Central memory CD4-positive, alpha-beta T cell (primary cell): ENCODE measurements around the gene KIF15.
"Not testable (repeated sequence)": the region's sequence is repeated elsewhere in the genome, so short reads cannot be mapped to it uniquely, and the experiment has no call there.

Experiments
- DNase-seq: peaks from one replicate; pipeline ENCODE4 v3.0.0; 2022

KIF15 gene

DNA sequence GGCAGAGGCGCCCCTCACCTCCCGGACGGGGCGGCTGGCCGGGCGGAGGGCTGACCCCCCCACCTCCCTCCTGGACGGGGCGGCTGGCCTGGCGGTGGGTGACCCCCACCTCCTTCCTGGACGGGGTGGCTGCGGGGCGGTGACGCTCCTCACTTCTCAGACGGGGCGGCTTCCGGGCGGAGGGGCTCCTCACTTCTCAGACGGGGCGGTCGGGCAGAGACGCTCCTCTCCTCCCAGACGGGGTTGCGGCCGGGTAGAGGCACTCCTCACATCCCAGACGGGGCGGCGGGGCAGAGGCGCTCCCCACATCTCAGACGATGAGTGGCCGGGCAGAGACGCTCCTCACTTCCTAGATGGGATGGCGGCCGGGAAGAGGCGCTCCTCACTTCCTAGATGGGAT, 59.6 kb downstream of the KIF15 start:
- DNase-seq, result not testable (repeated sequence)

DNA sequence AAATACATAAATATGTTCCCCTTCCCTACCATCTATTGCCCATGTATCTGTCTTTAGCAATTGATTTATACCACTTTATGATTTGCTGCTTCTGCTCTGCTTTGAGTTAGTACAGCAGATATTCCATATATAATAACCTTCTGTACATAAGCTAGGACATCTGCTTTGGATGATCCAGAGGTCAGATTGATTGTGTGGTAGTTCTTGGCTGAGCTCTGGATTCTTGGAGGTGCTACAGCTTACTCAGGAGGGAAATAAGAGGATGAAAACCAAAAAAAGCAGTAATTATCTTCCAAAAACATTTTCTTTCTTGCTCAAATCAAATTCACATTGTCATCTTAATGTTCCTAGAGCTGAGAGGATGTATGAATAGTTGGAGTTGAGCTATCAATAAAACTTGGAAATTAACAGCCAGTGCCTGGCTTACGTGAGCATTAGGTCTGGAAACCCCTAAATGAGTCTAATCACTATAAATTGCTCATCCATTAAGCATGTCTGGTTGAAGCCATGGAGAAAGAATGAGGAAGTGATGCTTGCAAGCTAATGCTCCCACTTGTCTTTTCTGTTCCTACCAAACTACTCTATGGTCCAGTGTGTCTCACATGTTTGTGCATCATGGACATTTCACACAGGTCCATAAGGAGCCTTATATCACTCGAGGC, 63.8 kb downstream of the KIF15 start:
- DNase-seq, result no peak

DNA sequence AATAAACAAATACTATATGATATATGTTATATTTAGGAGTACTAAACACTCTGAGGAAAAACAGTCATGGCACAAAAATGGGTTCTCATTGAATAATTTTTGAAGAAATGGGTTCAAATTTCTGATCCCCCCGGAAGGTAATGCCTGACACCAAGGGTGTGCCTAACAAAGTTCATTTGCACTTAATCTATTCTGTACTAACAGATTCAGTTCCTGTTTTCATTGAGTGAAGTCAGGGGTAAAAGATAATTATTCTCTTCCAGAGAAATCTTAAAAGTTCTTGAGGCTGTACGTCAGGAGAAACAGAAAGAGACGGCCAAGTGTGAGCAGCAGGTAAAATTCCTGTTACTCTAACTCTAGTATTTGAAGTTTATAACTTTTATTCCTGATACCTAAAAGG, 65.6 kb downstream of the KIF15 start:
- DNase-seq, result no peak

DNA sequence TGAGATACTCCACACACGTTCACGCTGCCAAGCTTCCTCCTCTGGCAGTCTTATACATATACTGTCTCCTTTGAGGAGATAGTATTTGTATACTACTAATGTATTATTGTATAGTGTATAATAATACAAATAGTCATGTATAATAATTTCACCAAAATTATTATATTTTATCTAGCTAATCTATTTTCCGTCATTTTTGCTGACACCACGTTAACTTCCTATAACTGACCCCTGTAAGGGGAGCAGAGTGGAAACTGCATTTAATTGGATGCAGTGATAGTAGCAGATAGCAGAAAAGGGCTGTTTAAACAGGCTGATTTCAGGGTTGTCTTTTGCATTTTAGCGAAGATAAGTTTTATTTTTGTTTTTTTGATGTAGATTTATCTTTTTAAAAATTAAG, 69.6 kb downstream of the KIF15 start:
- no peak for DNase-seq

DNA sequence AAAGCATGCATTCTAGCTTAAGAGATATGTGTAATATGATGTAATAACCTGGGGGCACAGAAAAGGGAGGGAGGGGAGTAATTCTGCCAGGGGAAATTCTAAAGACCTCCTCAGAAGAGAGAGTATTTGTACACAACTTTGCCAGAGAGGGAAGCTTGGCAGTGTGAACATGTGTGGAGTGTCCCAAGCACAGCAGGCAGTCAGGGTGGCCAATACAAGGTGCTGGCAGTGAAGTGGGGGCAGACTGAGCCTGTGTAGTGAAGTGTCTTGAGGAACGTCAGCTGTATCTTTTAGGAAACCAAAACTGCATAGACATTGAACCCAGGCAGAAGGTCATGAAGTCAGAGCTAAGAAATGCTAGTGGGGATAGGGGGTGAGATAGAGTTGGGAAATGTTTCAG, 70.4 kb downstream of the KIF15 start:
- DNase-seq, result no peak

DNA sequence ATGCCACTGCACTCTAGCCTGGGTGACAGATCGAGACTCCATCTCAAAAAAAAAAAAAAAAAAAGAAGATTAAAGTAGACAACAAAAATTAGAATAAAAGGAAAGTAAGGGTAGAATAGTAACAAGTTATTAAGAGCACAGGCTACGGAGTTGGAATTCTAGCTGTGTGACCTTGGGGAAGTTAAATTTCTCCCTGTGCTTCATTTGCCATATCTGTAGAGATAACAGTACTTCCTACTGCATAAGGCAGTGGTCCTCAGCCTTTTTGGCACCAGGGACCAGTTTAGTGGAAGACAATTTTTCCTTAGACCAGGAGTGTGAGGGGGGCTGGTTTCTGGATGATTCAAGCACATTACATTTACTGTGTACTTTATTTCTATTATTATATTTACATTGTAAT, 71.4 kb downstream of the KIF15 start:
- DNase-seq, result no peak

DNA sequence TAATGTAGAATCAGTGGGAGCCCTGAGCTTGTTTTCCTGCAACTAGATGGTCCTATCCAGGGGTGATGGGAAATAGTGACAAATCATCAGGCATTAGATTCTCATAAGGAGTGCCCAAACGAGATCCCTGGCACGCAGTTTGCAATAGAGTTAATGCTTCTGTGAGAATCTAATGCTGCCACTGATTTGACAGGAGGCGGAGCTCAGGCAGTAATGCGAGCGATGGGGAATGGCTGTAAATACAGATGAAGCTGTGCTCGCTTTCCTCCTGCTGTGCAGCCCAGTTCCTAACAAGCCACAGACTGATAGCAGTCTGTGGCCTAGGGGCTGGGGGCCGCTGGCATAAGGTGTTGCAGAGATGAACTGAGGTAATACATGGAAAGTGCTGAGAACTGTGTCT, 71.8 kb downstream of the KIF15 start:
- no peak for DNase-seq

DNA sequence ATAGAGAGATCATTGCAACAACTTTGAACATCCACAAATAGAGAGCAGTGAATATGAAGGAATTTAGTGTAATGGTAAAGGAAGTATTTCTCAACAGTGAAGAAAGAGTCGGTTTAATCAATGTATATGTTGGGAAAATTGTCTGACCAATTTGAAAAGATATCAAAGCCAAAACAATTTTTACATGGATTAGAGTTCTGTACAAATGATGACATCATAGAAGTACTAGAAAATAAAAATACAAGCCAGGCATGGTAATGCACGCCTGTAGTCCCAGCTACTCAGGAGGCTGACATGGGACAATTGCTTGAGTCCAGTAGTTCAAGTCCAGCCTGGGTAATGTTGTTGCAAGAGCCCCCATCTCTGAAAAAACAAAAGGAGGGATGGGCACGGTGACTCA, 74.1 kb downstream of the KIF15 start:
- no peak for DNase-seq

DNA sequence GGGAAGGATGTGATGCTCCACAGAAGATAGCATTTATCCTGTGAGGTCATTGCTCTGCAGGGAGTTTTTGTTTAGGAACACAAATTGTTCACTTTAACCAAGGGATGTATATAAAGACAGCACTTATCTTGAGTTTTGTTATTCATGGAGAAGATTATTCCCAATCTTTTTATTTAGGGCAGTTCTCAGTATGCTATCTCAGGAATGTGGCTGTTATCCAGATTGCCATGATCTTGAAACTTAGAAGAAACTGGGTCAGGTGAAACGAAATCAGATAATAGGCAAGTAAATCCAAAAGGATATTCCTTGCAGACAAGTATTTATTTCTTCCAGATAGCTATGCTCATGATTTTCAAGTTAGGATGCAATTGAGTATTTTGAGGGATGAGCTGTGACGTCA, 80.8 kb downstream of the KIF15 start:
- no peak for DNase-seq

DNA sequence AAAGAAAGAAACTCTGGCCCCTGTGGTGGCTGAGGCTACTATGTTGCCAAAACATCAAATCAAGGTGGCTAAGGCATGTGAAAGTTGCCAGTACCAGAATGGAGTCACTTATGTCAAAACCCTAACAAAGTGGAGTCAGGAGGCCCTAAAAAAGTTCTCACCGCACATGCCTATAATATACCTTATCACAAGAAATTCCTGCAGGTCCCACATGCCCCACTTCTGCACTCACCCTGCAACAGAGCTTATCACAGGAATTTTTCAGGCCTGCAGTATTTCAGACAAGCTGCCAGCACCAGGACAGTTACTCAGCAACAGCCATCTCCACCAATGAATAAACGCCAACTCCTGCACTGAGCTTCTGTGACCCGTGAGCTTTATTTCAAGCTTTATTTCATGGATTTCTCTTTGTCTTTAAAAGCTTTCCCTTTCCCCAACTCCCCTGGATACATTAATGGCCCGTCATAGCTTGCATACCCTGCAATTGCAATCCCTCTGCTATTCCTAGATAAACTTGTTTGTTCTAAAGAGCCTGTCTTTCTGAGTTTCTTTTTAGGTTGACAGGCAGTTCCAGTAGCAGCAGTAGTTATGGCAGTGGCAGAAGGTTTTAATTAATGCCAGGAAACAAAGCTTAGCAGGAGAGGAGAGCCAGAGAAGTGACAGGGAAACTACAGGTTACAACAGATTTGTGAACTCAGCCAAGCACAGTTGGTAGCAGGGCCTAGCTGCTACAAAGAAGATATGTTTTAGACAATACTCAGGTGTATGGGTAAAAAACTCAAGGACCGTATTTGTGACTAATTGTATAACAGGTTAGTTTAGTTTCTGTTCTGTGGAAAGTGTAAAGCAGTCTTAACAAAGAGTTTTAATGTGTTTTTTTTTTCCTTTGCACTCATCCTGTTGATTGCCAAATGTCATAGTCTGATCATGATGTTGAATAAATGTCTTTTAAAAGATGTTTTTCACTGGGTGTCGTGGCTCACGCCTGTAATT, 84.2 kb downstream of the KIF15 start:
- DNase-seq, result no peak

DNA sequence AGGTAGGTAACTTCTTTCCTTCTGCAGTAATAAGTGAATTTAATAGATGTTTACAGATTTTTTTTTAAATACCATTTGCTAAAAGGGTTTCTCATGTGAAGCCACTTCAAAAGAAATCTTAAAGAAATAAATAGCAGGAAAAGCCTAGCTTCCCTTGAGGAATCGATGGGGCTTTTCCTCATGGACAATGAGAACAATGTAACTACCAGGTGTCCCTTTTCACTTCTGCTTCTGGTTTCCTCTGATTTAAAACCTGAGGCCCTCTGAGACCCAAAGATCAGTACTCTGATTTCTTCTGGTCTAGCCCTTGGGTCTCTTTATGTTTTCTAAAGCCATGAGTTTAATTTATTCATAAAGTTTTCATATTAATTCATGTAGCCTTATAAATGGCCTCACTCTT, 87.0 kb downstream of the KIF15 start:
- no peak for DNase-seq

DNA sequence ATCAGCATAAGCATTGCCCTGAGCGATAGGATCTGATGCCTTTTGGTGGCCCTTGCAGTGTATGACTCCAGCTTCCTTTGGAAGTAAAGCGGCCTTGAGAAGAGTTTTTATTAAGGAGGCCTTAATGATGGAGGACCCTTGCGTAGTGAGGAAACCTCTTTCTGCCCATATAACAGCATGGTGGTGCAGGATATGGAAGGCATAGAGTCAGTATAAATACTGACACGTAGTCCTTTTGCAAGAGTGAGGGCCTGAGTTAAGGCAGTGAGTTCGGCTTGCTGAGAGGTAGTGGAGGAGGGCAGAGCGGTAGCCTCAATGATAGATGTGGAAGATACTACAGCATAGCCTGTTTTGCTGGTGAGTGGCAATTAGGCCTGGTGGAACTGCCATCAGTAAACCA, 95.1 kb downstream of the KIF15 start:
- not testable (repeated sequence) for DNase-seq

DNA sequence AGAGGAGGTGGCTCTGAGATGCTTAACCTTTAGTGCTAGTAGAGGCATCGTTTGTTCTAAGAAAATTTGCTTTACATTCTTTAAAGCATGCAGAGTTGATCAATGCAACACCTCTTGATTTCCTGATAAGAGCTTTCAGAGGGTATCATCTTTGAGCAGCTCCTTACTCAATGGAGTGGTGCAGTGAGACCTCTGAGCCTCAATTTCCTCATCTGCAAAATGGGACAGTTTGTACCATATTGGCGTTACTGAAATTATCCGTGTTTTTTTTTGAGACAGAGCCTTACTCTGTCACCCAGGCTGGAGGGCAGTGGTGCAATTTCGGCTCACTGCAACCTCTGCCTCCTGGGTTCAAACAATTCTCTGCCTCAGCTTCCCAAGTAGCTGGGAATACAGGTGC, 98.5 kb downstream of the KIF15 start:
- no peak for DNase-seq

DNA sequence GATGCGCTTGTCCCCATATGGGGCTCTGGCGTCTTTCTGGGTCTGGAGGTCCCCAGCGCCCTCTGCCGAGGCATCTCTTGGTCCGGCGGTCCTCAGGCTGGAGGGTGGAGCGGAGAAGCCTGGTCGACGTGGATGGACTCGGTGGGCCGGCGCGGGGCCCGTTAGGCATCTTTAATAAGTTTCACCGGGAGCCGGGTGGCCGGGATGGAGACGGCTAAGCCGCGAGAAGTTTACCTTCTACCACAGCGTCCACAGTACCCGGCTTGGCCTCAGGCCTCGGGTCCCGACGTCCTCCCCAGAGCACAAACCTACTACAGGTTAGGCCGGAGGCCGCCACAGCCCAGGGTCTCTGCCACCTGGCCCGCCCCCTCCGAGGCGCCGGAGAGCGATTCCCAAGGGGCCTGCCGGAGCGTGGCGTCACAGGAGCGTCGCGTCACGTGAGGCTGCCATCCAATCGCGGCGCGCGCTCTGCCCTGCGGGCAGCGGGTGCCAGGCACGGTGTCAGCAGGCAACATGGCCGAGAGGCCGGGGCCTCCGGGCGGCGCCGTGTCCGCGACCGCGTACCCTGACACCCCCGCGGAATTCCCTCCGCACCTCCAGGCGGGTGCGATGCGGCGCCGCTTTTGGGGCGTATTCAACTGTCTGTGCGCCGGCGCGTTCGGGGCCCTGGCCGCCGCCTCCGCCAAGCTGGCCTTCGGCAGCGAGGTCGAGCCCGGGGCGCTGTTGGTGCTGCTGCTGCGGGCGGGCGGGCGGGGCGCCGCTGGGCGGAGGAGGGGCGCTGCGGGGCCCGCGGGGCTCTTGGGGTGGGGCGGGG, 100.0 kb downstream of the KIF15 start, which contains the start of gene TMEM42:
Gene TMEM42, plus strand, starts transcription at position 501 of the 814 bp plus-strand sequence. Its CDS starts 13 bp downstream, at position 514.
- peak; percentile 86 for DNase-seq

DNA sequence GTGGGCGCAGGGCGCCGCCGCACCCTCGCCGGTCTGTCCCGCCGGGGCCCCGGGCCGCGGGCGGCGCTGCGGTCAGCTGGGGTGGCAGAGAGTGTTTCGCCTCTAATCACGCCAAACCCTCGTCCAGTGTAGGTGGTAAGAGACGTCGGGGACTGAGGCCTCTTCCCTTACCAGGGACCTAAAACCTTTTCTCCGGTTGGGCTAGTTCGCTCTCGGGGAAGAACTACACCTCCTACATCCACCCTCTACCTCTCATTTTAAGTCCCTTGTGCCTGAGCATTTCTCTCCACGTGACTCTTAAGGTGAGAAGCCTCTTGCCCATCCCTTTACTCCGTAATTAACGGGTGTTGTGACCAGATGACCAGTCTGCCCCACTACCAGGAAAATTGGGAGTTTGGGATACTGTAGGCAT, 100.6 kb downstream of the KIF15 start:
- DNase-seq, result no peak

DNA sequence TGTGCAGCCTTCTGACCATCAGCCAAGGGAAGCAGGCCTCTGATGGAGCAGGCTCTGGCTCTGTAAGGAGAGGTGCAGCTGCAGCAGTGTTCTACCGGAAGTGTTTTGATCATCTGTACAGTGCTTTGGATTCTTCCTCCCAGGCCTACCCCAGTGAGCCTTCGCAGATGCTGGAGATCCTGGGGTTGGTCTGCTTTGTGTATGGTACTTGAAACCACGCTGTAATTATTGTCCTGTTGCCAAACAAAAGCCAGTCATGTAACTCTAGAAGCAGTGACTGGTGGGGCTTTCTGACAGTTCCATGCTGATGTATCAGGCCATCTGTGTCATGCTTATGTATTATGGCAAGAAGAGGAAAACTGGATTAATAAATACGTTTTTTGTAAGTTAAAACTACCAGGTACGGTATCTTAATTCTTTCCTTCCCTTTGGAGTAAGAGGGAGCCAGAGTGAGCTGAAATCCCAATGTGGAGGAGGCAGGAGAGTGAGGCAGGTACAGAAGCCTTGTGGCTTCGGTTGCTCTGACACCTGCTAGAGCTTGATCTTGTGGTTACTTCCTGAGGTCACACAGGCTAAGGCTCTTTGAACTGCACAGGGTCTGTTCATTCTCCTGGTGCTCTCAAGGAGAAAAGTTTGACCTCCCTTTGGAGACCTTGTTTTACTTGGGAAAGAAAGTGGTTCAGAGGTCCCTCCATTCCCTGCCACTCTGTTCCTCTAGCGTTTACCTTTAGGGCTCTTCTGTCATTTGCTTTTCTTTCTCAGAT, 103.9 kb downstream of the KIF15 start:
- DNase-seq, result peak; percentile 20

DNA sequence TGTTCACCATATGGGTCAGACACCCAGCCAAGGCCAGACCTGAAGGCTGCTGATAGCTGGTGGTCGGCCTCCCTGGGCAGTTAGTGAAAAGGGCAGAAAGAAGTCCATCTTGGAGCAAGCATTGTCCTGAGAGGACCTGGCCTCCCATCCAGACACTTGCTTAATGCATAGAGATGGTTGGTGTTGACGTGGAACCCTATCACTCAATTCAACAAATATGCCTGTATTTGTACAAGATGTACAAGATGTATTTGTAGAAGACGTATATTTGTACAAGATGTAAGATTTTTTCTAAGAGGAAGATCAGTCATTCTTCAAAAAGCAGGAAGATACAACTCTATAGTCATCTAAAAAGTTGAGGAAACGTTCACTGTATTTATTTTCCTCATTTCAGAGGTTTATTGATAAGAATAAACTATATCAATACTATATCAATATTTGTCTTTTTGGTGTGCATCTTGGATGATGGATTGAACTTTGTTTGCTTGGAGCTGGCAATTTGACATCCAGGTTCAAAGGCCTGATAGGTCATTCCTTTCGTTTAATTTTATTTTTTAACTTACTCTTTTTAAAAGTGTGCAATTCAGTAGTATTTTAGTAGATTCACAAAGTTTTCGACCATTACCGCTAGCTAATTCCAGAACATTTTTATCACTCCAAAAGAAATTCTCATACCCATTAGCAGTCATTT, 106.0 kb downstream of the KIF15 start:
- DNase-seq, result no peak

DNA sequence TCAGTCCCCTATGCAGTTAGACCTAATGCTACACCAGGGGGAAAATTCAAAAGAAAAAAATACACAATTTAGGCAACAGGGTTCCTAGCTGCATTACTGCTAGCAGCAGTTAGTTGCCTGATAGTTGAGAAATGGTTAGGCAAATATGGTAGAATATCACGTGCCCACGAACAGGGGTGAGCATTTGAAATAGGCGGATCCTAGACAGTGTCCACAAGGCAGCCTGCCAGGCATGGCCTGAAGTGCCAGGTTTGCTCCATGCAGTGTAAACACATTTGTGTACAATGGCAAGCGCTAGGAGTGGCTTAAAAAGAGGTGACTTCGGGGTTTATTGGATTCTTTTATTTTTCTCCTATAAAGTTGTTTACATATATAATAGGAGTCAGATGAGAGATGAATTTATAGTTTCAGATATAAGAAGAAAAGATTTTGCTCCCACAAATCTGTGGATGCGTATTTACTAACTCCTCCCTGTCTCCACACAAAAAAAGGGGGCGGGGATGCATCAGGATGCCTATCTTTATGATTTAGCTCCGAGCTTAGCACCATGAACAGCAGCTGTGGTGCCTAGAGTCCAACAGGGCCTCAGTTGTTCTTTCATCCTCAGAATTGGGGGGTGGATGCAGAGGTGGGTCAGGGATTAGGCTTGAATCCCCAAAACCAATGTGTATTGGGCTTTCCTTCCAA, 108.9 kb downstream of the KIF15 start:
- no peak for DNase-seq

DNA sequence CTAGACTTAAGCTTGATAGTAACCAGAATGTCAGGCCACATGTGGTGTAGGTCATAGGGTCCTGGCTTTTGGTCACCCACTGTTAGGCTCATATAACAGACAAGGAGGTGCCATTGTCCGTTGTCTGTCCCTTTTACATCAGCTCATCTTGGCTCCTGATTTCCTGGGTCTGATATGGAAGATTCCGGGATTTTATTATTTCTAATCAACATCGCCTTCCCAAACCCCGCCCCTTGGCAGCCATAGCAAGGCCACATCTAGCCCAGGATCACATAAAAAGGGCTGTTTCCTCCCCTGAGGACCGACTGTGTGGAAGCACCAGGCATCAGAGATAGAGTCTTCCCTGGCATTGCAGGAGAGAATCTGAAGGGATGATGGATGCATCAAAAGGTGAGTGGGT, 112.7 kb downstream of the KIF15 start, which contains the start of gene TGM4:
Gene TGM4, plus strand, starts transcription at position 301 of the 400 bp plus-strand sequence. Its CDS starts 71 bp downstream, at position 372.
- DNase-seq, result no peak

DNA sequence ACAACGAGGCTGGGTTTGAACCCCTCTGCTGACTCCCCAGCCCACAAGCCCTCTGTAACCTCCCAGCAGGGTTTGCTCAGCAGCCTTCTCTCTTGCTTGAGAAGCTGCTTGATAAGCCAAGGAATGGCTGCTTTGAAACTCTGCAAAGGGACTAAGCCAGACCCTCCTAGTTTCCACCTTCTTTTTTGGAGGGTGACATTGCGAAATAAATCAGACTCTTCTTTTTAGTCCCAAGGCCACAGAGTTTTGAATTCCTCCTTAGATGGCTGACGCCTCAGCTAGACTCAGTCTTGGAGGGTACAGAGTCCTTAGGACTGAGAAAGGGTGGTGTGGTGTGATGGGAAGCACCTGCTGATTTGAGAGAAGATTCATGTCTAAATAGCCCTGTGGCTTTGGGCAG, 114.0 kb downstream of the KIF15 start:
- DNase-seq, result no peak

DNA sequence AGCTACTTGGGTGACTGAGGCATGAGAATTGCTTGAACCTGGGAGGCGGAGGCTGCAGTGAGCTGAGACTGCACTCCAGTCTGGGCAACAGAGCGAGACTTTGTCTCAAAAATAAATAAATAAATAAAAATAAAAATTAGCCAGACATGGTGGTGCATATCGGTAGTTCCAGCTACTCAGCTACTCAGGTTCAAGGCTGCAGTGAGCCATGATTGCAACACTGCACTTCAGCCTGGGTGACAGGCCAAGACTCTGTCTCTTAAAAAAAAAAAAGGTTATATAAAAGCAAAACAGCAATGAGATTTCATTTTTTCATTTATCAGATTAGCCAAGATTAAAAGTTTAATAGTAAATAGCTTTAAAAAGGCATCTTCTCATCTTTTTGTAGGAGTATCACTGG, 115.7 kb downstream of the KIF15 start:
- no peak for DNase-seq
